PFSK-1 (cell line): ENCODE results near the gene KIRREL2.

Source experiments
- FOXP2 ChIP-seq: optimal IDR thresholded peaks from 2 replicates; pipeline ENCODE3; 2011; ENCODE audit warnings: borderline replicate concordance, control low read depth, inconsistent platforms; ENCODE audit not compliant: insufficient read depth; ENCODE audit errors: extremely low read length, extremely low read depth
- POLR2AphosphoS5 ChIP-seq: IDR thresholded peaks from 2 replicates; pipeline ENCODE4 v1.6.1; 2012; ENCODE audit warnings: low read depth, mild to moderate bottlenecking, control low read depth, low read length, moderate library complexity
- SIN3A ChIP-seq: IDR thresholded peaks from 2 replicates; pipeline ENCODE4 v1.6.1; 2012; ENCODE audit warnings: mild to moderate bottlenecking, low read length, moderate library complexity, borderline replicate concordance; ENCODE audit not compliant: insufficient read depth
- TAF1 ChIP-seq: IDR thresholded peaks from 2 replicates; pipeline ENCODE4 v1.6.1; 2012; ENCODE audit warnings: low read length, control low read depth, borderline replicate concordance; ENCODE audit not compliant: insufficient read depth
- TF ChIP-seq, protein P1 (sequence below), 2 experiments: IDR thresholded peaks; 2 replicates each; pipeline versions ENCODE4 v1.6.1 to v1.8.0; 2011 to 2012; ENCODE audit warnings: low read depth in 2 of 2, low read length in 2 of 2, control low read depth in 1 of 2, inconsistent platforms in 1 of 2, mild to moderate bottlenecking in 1 of 2, moderate library complexity in 1 of 2; ENCODE audit not compliant: insufficient read depth in 1 of 2

Gene KIRREL2

DNA sequence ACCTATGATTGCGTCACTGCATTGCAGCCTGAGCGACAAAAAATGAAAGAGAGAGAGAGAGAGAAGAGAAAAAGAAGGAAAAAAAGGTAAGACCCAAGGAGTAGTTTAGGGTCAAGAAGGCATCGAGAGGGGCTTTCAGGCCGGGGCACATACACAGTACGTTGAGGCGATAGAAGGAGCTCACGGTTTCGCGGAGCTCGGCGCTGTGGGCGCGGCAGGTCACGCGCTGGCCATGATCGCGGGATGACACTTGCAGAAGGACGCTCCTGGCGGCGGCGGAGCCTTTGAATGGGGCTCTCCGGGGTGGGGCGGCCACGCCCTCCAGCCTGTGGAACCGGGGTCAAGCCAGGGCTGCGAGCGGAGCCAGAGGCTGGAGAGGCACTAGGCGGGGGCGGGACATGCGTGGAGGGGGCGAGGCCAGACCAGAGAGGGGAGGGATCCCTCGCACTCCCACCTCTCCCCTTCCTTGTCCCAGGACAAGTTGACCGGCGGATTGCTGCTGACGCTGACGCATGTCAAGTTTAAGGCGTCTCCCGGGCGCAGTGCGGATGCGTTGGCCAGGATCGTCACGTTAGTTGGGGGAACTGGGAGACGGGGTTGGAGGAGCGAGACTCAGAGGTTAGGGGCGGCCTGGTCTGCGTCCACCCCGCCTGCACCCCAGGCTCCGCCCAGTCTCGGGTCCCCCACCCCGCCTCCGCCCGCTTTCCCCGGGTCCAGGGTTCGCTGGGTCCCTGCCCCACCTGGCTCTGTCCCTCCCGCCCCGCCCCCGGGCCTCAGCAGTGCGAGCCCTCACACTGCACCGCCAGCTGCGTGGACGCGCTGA is 11.3 kb upstream of the KIRREL2 start:
- TF ChIP-seq, protein P1, sequence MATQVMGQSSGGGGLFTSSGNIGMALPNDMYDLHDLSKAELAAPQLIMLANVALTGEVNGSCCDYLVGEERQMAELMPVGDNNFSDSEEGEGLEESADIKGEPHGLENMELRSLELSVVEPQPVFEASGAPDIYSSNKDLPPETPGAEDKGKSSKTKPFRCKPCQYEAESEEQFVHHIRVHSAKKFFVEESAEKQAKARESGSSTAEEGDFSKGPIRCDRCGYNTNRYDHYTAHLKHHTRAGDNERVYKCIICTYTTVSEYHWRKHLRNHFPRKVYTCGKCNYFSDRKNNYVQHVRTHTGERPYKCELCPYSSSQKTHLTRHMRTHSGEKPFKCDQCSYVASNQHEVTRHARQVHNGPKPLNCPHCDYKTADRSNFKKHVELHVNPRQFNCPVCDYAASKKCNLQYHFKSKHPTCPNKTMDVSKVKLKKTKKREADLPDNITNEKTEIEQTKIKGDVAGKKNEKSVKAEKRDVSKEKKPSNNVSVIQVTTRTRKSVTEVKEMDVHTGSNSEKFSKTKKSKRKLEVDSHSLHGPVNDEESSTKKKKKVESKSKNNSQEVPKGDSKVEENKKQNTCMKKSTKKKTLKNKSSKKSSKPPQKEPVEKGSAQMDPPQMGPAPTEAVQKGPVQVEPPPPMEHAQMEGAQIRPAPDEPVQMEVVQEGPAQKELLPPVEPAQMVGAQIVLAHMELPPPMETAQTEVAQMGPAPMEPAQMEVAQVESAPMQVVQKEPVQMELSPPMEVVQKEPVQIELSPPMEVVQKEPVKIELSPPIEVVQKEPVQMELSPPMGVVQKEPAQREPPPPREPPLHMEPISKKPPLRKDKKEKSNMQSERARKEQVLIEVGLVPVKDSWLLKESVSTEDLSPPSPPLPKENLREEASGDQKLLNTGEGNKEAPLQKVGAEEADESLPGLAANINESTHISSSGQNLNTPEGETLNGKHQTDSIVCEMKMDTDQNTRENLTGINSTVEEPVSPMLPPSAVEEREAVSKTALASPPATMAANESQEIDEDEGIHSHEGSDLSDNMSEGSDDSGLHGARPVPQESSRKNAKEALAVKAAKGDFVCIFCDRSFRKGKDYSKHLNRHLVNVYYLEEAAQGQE (IDR thresholded peaks at IDR 0.05; ENCODE audit: insufficient read depth in 1 of 2, low read depth in 2 of 2, low read length in 2 of 2): no peak; a peak in 2 of 4 replicates
- TF ChIP-seq FOXP2 (no peak), SIN3A (no peak), TAF1 (no peak), POLR2AphosphoS5 (no peak)

DNA sequence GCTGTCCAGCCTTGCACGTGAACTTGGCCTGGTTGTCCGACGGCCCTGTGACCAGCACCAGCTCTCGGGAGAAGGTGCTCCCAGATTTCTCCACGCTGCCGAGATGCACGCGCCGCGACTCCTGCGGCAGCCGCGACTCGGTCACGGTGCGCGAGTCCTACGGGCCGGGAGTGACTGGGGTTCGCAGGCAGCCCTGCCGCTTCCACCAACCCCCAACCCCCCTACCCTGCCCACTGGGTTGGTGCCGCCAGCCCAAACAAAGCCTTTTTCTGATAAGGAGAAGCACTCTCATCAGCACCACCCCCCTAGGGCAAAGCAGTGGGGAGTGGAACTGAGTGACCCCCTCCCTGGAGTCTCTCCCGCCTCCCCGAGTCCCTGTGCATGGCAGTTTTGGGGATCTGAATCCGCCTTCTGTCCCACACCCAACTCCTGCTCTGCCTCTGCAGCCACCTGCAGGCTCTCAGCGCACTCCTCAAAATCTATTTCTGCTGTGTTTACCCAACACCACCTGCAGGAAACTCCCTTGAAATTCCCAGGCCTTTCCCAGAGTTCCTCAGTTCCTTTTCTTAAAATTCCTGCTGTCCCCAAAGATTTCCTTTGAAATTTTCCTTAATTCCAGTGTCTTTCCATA is 10.6 kb upstream of the KIRREL2 start:
- TF ChIP-seq, protein P1 (IDR thresholded peaks at IDR 0.05; ENCODE audit: insufficient read depth in 1 of 2, low read depth in 2 of 2, low read length in 2 of 2): peak in 1 of 2 experiments; percentile 57; a peak in 1 of 4 replicates
- TF ChIP-seq SIN3A: no peak

DNA sequence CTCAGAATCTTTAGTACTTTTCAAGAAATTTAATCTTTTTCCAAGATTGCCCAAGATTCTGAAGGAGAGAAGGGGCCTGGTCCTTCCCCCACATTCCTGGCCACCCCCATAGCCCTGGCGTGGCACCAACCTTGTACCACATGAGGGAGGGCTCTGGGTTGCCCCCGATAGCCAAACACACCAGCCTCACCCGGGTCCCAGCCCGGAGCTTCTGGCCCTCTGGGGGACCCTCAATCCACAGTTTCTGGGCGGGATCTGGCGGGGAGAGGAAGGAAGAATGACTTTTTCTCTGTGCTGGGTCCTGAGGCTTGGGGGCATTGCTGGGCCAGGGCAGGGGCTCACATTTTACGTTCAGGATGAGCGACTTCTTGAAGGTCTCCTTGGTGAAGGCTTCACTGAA is 8.8 kb upstream of the KIRREL2 start:
- no peak for TF ChIP-seq SIN3A
- no peak for TF ChIP-seq POLR2AphosphoS5
- TF ChIP-seq FOXP2: no peak
- TF ChIP-seq, protein P1 (IDR thresholded peaks at IDR 0.05; ENCODE audit: insufficient read depth in 1 of 2, low read depth in 2 of 2, low read length in 2 of 2): no peak
- no peak for TF ChIP-seq TAF1

DNA sequence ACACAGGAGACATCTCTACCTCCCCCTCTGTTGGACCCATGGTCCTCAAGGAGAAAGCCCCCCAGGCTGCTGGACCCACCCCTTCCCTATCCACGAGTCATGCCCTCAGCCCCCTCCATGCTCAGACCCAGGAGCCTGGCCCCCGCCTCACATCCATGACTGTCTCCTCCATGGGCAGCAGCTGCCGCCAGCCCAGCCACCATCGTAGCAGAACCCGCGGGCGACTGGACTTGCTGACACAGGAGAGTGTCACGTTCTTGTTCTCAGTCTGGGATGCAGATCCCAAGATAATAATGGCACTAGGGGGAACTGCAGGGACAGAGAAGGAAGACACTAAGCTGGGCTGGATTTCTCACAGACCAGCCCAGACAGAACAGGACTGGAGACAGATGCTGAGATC is 8.2 kb upstream of the KIRREL2 start:
- TF ChIP-seq SIN3A (no peak), TAF1 (no peak)

DNA sequence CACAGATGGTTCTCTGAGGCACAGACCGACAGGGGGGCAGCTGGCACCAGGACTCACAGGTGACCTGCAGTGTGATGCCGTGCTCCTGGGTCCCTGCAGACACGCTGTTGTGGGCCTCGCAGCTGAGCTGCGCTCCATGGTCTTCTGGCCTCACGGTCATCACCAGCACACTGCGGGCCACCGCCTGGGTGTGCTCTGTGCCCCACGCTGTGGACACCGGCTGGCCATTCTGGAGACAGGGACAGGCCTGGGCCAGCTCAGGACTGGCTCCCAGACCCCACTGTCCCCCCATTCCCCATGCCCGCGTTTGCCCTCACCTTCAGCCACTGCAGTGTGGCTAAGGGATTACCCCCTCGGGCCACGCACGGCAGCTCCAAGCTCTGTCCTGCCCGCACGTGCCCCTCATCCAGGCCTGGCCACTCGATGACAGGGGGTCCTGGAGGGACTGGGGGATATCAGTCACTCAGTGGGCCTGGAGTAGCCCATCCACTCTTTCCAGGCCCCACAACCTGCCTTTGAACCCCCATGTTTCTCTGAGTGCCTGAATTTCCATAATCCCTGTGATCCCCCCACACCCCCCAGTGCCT is 7.7 kb upstream of the KIRREL2 start:
- TF ChIP-seq TAF1 (no peak), POLR2AphosphoS5 (no peak), FOXP2 (no peak), SIN3A (no peak)
- TF ChIP-seq, protein P1 (IDR thresholded peaks at IDR 0.05; ENCODE audit: insufficient read depth in 1 of 2, low read depth in 2 of 2, low read length in 2 of 2): no peak
